ENCODE measurements around the gene TCF3. TPM values are rescaled to one million over a fixed set of nuclear protein-coding genes. Genes with fewer than 3 reads are reported as not detected.

The TCF3 gene
- total and polyA plus RNA-seq, 2 of the 8 experiments (the other 6 are each of a cell fraction or from before 2014, with no cell fraction given): 241 to 348 TPM

DNA sequence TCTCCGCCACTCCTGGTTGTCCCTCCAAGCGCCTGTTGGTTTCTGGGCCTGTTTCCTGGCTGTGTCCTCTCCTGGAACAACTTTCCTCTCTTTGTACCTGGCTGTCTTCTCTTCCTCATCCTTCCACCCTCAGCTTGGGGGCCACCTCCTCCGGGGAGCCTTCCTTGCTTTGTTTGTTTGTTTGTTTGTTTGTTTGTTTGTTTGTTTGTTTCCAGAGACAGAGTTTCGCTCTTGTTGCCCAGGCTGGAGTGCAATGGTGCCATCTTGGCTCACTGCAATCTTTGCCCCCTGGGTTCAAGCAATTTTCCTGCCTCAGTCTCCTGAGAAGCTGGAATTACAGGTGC, 6.6 kb upstream of the TCF3 start:
- H2BK20ac ChIP-seq (ENCODE audit: low read length): no peak overlapping the region
- H3K23me2 ChIP-seq (ENCODE audit: low read depth, low read length): no peaks in the 10 kb centered on the region
- no peak overlapping the region; the same call in 1 of the 2 replicates for H3K18ac ChIP-seq (ENCODE audit: extremely low read depth, low read length)
- no peak overlapping the region for H2BK15ac ChIP-seq (ENCODE audit: low read length)
- no peak overlapping the region for H2BK5ac ChIP-seq (ENCODE audit: low read depth, low read length)
- CTCF ChIA-PET (ENCODE audit: partially characterized antibody): interaction anchor here (1.3 to 1.4 kb wide), 2 partner anchors 109 to 155 kb away, joined by 4 read pairs; no protein-coding TSS in a partner anchor
- POLR2A ChIA-PET (ENCODE audit: partially characterized antibody): interaction anchor here (0.6 to 1.2 kb wide), 2 partner anchors 9 to 18 kb away, joined by 3 to 5 read pairs; no protein-coding TSS in a partner anchor
- no peaks in the 10 kb centered on the region; a peak in 1 of 7 replicates for H3K27me3 ChIP-seq (replicated peaks in 1 of 4; ENCODE audit: control insufficient read depth in 3 of 4, extremely low read depth in 1 of 4, insufficient read depth in 3 of 4, low read length in 3 of 4)
- no peak overlapping the region for H3K9ac ChIP-seq (replicated peaks in 1 of 4; ENCODE audit: extremely low read depth in 1 of 4, low read depth in 3 of 4, low read length in 3 of 4)
- H3K4me2 ChIP-seq (ENCODE audit: insufficient read depth in 1 of 2, low read depth in 2 of 2, low read length in 2 of 2): no peak overlapping the region
- no peak overlapping the region for H4K91ac ChIP-seq (replicated peaks; ENCODE audit: insufficient read length, low read length)
- H2BK12ac ChIP-seq (ENCODE audit: low read depth, low read length): peak overlapping the region; percentile 50; the same call in 1 of the 2 replicates
- no peak overlapping the region for H2AFZ ChIP-seq (ENCODE audit: low read length)
- no peaks in the 10 kb centered on the region for H4K20me1 ChIP-seq (replicated peaks in 1 of 2; ENCODE audit: control insufficient read depth in 1 of 2, insufficient read depth in 2 of 2, low read length in 2 of 2)
- no peak overlapping the region for H3K27ac ChIP-seq (ENCODE audit: low read depth, low read length)
- H2BK120ac ChIP-seq (replicated peaks; ENCODE audit: low read depth, low read length): no peak overlapping the region
- no peaks in the 10 kb centered on the region for H3K79me1 ChIP-seq (ENCODE audit: low read depth, low read length)
- H2AK5ac ChIP-seq (ENCODE audit: low read depth, low read length): no peak overlapping the region
- no peaks in the 10 kb centered on the region for H3K9me3 ChIP-seq (ENCODE audit: insufficient read depth in 2 of 2, low read depth in 1 of 2, low read length in 1 of 2)
- no peaks in the 10 kb centered on the region for H3K79me2 ChIP-seq (ENCODE audit: control insufficient read depth in 1 of 2, insufficient read depth in 2 of 2, low read length in 2 of 2)
- H3K14ac ChIP-seq (ENCODE audit: insufficient read length): no peak overlapping the region
- peaks cover 0 to 5% (median 0%) of the 10 kb centered on the region in 4 experiments; a peak in 1 of 7 replicates for H3K4me1 ChIP-seq (replicated peaks in 1 of 4; ENCODE audit: control insufficient read depth in 3 of 4, insufficient read depth in 4 of 4, low read length in 3 of 4)
- 84% methylated on average over 3 of the region's 4 CpGs; no CpG with 5 or more reads in 1 of the 2 experiments for WGBS, 2 experiments (ENCODE audit: extremely low coverage in 1 of 2, insufficient coverage in 1 of 2, insufficient read length in 1 of 2, insufficient replicate concordance in 2 of 2, low coverage in 1 of 2, low lambda C conversion rate in 2 of 2, missing lambda C conversion rate in 1 of 2)
- no peak overlapping the region for H4K5ac ChIP-seq (ENCODE audit: insufficient read length, low read depth, low read length)
- H3K56ac ChIP-seq (replicated peaks; ENCODE audit: insufficient read length, low read depth, low read length): no peak overlapping the region
- FAIRE-seq: no peak
- no peaks in the 10 kb centered on the region for H3K36me3 ChIP-seq (ENCODE audit: control insufficient read depth in 2 of 4, insufficient read depth in 4 of 4, low read length in 3 of 4)
- H3K4ac ChIP-seq (replicated peaks; ENCODE audit: insufficient read length, low read depth, low read length): no peak overlapping the region
- H4K8ac ChIP-seq (ENCODE audit: extremely low read depth, insufficient read depth, low read length): peak overlapping the region; percentile 71; the same call in 1 of the 2 replicates
- DNase-seq (ENCODE audit: low read depth in 1 of 2, low spot score in 2 of 2): no peak
- no peak overlapping the region for H3K4me3 ChIP-seq (ENCODE audit: extremely low read depth in 1 of 4, insufficient read depth in 2 of 4, low read depth in 3 of 4, low read length in 4 of 4)
- no peak overlapping the region for H3K23ac ChIP-seq (ENCODE audit: insufficient read length)
- TF ChIP-seq, protein P1, sequence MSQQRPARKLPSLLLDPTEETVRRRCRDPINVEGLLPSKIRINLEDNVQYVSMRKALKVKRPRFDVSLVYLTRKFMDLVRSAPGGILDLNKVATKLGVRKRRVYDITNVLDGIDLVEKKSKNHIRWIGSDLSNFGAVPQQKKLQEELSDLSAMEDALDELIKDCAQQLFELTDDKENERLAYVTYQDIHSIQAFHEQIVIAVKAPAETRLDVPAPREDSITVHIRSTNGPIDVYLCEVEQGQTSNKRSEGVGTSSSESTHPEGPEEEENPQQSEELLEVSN (IDR thresholded peaks at IDR 0.05): no peak
- no peak for TF ChIP-seq JUND (IDR thresholded peaks at IDR 0.05; ENCODE audit: low read length)

Data from H1 (cell line).